Lower leg skin (tissue), 4 donors: ENCODE measurements around the gene CEP170B. TPM values are rescaled to one million over a fixed set of nuclear protein-coding genes. Genes with fewer than 3 reads are reported as not detected.
A peak's percentile ranks its signal among the peaks of the same experiment; 100 is the strongest.

Source experiments
- DNase-seq, 2 donors: peaks; one replicate each; pipeline ENCODE4 v3.0.0-alpha.2; 2019; ENCODE audit warnings: low spot score in 2 of 2
- H3K4me3 ChIP-seq: fragments of 200-600 bp; sonication (generic); 2 replicates; pipeline ENCODE4 v1.5.1; 2017; ENCODE audit warnings: mild to moderate bottlenecking, low read depth; ENCODE audit not compliant: poor library complexity, severe bottlenecking
- CTCF ChIP-seq, 3 donors: fragments of 450-650 bp; IDR thresholded peaks; one replicate each; pipeline ENCODE4 v1.5.1; 2016; ENCODE audit warnings: antibody characterized with exemption in 3 of 3, mild to moderate bottlenecking in 3 of 3, moderate library complexity in 2 of 3
- POLR2A ChIP-seq, 2 donors: fragments of 450-650 bp; IDR thresholded peaks; one replicate each; pipeline ENCODE4 v1.6.1; 2016 to 2017; ENCODE audit warnings: antibody characterized with exemption in 2 of 2, mild to moderate bottlenecking in 1 of 2, moderate library complexity in 1 of 2
- WGBS, 2 donors: methylation state at CpG; one replicate each; pipeline ENCODE4 v1.1.5; 2018; 5-methylcytosine and 5-hydroxymethylcytosine counted together
- intact Hi-C: fragments of 100-400 bp; cut with DNase I; formaldehyde crosslinking; loops from one replicate; pipeline ENCODE4 v1.15.0; 2023; ENCODE audit warnings: low total_unique reads
- total RNA-seq, 4 donors: library from RNA; depleted of rRNA; stranded (reverse); fragments of >200 nt; gene quantifications; one replicate each; pipeline ENCODE4 v1.1.0, GENCODE V29; 2016

CEP170B gene
- total RNA-seq, 4 donors from 2014 or later = 41.8 to 80.8 (median 58.5) TPM

- TF ChIP-seq CTCF (IDR thresholded peaks at IDR 0.05) (no peak), POLR2A (IDR thresholded peaks at IDR 0.05) (no peak)
- WGBS, 2 donors = 71 to 84% methylated on average over 10 to 11 of the region's 13 CpGs
- intact Hi-C loops = loop anchor here (10.0 kb wide), 1 partner anchor 153 kb away; no protein-coding TSS in a partner anchor
- DNase-seq = peak in 1 of 2 donors; percentile 83
- no peak overlapping the region for H3K4me3 ChIP-seq
These were observed 26.8 kb downstream of the CEP170B start for GRCh38 chr14:104891664-104892530.

- 75 to 81% methylated on average over 17 to 28 of the region's 31 CpGs for WGBS, 2 donors
- TF ChIP-seq POLR2A (IDR thresholded peaks at IDR 0.05) = no peak
- no peak for TF ChIP-seq CTCF (IDR thresholded peaks at IDR 0.05)
- peak in 1 of 2 donors; percentile 85 for DNase-seq
- no peak overlapping the region for H3K4me3 ChIP-seq
- intact Hi-C loops = loop anchor here (10.0 kb wide), 1 partner anchor 152 kb away; no protein-coding TSS in a partner anchor
These were observed 27.7 kb downstream of the CEP170B start for GRCh38 chr14:104892531-104893434.

GRCh38 chr14:104893435-104894207 lies 28.6 kb downstream of the CEP170B start:
- intact Hi-C loops = loop anchor here (10.0 kb wide), 1 partner anchor 151 kb away; no protein-coding TSS in a partner anchor
- 67 to 75% methylated on average over 22 to 28 of the region's 39 CpGs for WGBS, 2 donors
- no peak overlapping the region for H3K4me3 ChIP-seq
- TF ChIP-seq CTCF (IDR thresholded peaks at IDR 0.05) (no peak), POLR2A (IDR thresholded peaks at IDR 0.05) (no peak)
- peak in 1 of 2 donors; percentile 85 for DNase-seq

- peak in 1 of 2 donors; percentile 80 for DNase-seq
- intact Hi-C loops = loop anchor here (10.0 kb wide), 1 partner anchor 150 kb away; no protein-coding TSS in a partner anchor
- TF ChIP-seq POLR2A (IDR thresholded peaks at IDR 0.05) (no peak), CTCF (IDR thresholded peaks at IDR 0.05) (no peak)
These were observed 29.5 kb downstream of the CEP170B start for GRCh38 chr14:104894331-104895206.

More at GRCh38 chr14:104894331-104895206, 29.5 kb downstream of the CEP170B start:
- WGBS, 2 donors = 70 to 73% methylated on average over 30 of the region's 30 CpGs
- no peak overlapping the region for H3K4me3 ChIP-seq
